ENCODE measurements around the gene UPP1. TPM values are rescaled to one million over a fixed set of nuclear protein-coding genes. Genes with fewer than 3 reads are reported as not detected.
A peak's percentile ranks its signal among the peaks of the same experiment; 100 is the strongest.

UPP1 gene
- total RNA-seq, 1 experiment from 2014 or later = 119 TPM

- no peak for TF ChIP-seq EZH2 (IDR thresholded peaks at IDR 0.05; ENCODE audit: low read depth)
- TF ChIP-seq, protein P1, sequence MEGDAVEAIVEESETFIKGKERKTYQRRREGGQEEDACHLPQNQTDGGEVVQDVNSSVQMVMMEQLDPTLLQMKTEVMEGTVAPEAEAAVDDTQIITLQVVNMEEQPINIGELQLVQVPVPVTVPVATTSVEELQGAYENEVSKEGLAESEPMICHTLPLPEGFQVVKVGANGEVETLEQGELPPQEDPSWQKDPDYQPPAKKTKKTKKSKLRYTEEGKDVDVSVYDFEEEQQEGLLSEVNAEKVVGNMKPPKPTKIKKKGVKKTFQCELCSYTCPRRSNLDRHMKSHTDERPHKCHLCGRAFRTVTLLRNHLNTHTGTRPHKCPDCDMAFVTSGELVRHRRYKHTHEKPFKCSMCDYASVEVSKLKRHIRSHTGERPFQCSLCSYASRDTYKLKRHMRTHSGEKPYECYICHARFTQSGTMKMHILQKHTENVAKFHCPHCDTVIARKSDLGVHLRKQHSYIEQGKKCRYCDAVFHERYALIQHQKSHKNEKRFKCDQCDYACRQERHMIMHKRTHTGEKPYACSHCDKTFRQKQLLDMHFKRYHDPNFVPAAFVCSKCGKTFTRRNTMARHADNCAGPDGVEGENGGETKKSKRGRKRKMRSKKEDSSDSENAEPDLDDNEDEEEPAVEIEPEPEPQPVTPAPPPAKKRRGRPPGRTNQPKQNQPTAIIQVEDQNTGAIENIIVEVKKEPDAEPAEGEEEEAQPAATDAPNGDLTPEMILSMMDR (conservative IDR thresholded peaks at IDR 0.05) = no peak
- Histone ChIP-seq H3K9me3 (ENCODE audit: insufficient read depth, low read depth) (no peaks in the 10 kb centered on the region; the same call in 1 of the 2 replicates), H2AFZ (no peak overlapping the region), H3K79me2 (ENCODE audit: low read depth) (no peaks in the 10 kb centered on the region), H3K4me3 (no peak overlapping the region), H3K36me3 (ENCODE audit: low read depth) (peaks cover 12% of the 10 kb centered on the region; the same call in 1 of the 2 replicates), H3K27ac (no peak overlapping the region), H3K4me1 (replicated peaks; ENCODE audit: insufficient read depth) (peaks cover 40% of the 10 kb centered on the region), H3F3A (ENCODE audit: insufficient read depth, low read depth) (peaks cover 35% of the 10 kb centered on the region), H4K20me1 (ENCODE audit: insufficient read depth) (no peaks in the 10 kb centered on the region; the same call in 1 of the 2 replicates), H3K4me2 (peak overlapping the region; percentile 11; the same call in 1 of the 2 replicates), H3K27me3 (ENCODE audit: insufficient read depth, low read depth) (no peaks in the 10 kb centered on the region), H3K9me2 (ENCODE audit: insufficient read depth) (no peaks in the 10 kb centered on the region)
- ChIA-PET CTCF (no interaction called here), POLR2A (ENCODE audit: unreplicated experiment) (no interaction called here)
- peak in 1 of 2 experiments; percentile 61 for DNase-seq
- no TSS peak for BruUV-seq (replicated peaks)
- intact Hi-C loops (cut with micrococcal nuclease; ENCODE audit: unreplicated experiment) = no loop called here
Measured at GRCh38 chr7:48112401-48113165, 23.5 kb downstream of the UPP1 start.

DNA sequence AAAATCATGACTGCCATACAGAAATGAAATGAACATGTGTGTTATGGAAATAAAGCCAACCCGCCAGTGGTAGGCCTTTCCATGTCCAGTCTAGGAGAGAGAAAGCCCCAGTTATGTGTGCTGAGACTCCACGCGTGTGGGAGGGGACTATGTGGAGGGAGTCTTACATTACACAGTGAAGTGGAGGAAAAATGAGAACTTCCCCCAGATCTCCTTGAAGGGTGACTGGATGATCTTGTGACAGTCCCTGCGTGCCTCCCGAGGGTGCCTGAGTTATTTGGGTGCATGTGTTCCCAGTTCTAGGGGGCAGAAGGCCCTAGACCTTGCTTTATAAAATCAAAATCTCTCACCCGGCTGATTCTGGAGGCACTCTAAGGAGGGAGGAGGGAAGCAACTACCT lies 24.2 kb downstream of the UPP1 start:
- no peak overlapping the region for H2AFZ ChIP-seq
- BruUV-seq (replicated peaks) = no TSS peak
- CTCF ChIA-PET = no interaction called here
- H3K4me3 ChIP-seq = no peak overlapping the region
- H3F3A ChIP-seq (ENCODE audit: insufficient read depth, low read depth) = peaks cover 29% of the 10 kb centered on the region
- intact Hi-C loops (cut with micrococcal nuclease; ENCODE audit: unreplicated experiment) = no loop called here
- no peak overlapping the region for H3K4me2 ChIP-seq
- no peaks in the 10 kb centered on the region; the same call in 1 of the 2 replicates for H4K20me1 ChIP-seq (ENCODE audit: insufficient read depth)
- H3K36me3 ChIP-seq (ENCODE audit: low read depth) = peaks cover 5% of the 10 kb centered on the region; the same call in 1 of the 2 replicates
- H3K27ac ChIP-seq = no peak overlapping the region
- DNase-seq = no peak
- POLR2A ChIA-PET (ENCODE audit: unreplicated experiment) = no interaction called here
- no peaks in the 10 kb centered on the region; the same call in 1 of the 2 replicates for H3K9me3 ChIP-seq (ENCODE audit: insufficient read depth, low read depth)
- no peaks in the 10 kb centered on the region for H3K9me2 ChIP-seq (ENCODE audit: insufficient read depth)
- no peak for TF ChIP-seq EZH2 (IDR thresholded peaks at IDR 0.05; ENCODE audit: low read depth)
- TF ChIP-seq, protein P1 (conservative IDR thresholded peaks at IDR 0.05) = no peak
- H3K4me1 ChIP-seq (replicated peaks; ENCODE audit: insufficient read depth) = peaks cover 40% of the 10 kb centered on the region
- H3K27me3 ChIP-seq (ENCODE audit: insufficient read depth, low read depth) = no peaks in the 10 kb centered on the region
- H3K79me2 ChIP-seq (ENCODE audit: low read depth) = no peaks in the 10 kb centered on the region

DNA sequence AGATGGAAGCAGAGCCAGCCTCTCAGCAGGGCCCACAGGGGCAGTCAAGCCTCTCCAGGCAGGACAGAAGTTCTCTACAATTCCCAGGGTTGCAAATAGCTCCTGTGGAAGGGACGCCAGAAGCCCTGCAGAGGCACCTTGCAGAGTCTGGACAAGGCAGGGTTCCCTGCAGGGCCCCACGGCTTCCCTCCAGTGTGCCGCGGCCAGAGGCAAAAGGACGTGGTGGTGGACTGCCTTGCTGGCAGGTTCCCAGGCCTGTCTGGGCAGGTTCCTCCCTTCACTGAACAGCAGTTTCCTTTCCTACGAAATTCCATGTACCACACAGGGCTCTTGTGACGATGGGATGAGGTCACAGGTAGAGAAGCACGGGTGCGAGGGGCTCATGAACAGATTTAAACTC lies 25.1 kb downstream of the UPP1 start:
- no TSS peak for BruUV-seq (replicated peaks)
- no peaks in the 10 kb centered on the region; the same call in 1 of the 2 replicates for H3K9me3 ChIP-seq (ENCODE audit: insufficient read depth, low read depth)
- H3K4me1 ChIP-seq (replicated peaks; ENCODE audit: insufficient read depth) = peaks cover 40% of the 10 kb centered on the region
- no peaks in the 10 kb centered on the region; the same call in 1 of the 2 replicates for H4K20me1 ChIP-seq (ENCODE audit: insufficient read depth)
- no peak for DNase-seq
- H3K9me2 ChIP-seq (ENCODE audit: insufficient read depth) = no peaks in the 10 kb centered on the region
- ChIA-PET CTCF (interaction anchor here (0.6 kb wide), 1 partner anchor 24 kb away, joined by 4 read pairs; no protein-coding TSS in a partner anchor), POLR2A (ENCODE audit: unreplicated experiment) (no interaction called here)
- H3K79me2 ChIP-seq (ENCODE audit: low read depth) = no peaks in the 10 kb centered on the region
- TF ChIP-seq, protein P1 (conservative IDR thresholded peaks at IDR 0.05) = no peak
- TF ChIP-seq EZH2 (IDR thresholded peaks at IDR 0.05; ENCODE audit: low read depth) = no peak
- H3K4me2 ChIP-seq = 0 out of 2 replicates have a peak overlapping the region, but pooled peaks have one; percentile 5
- no peak overlapping the region for H2AFZ ChIP-seq
- intact Hi-C loops (cut with micrococcal nuclease; ENCODE audit: unreplicated experiment) = no loop called here
- H3K27ac ChIP-seq = no peak overlapping the region
- no peaks in the 10 kb centered on the region for H3K27me3 ChIP-seq (ENCODE audit: insufficient read depth, low read depth)
- peaks cover 20% of the 10 kb centered on the region for H3F3A ChIP-seq (ENCODE audit: insufficient read depth, low read depth)
- H3K4me3 ChIP-seq = no peak overlapping the region
- no peaks in the 10 kb centered on the region for H3K36me3 ChIP-seq (ENCODE audit: low read depth)
